Activated B cell treated with CpG ODN at 0.5 μM for 24 hours (primary cell): ENCODE measurements around the gene PPP1R16B. TPM values are rescaled to one million over a fixed set of nuclear protein-coding genes. Genes with fewer than 3 reads are reported as not detected.
A peak's percentile ranks its signal among the peaks of the same experiment; 100 is the strongest.

ENCODE experiments used
- ATAC-seq: fragments of 200-7000 bp; cut with Tn5 transposase; one replicate; pipeline ENCODE4 v1.10.0; 2021; ENCODE audit warnings: low read depth, mild to moderate bottlenecking, moderate library complexity
- CTCF ChIA-PET: fragments of 350-600 bp; sonication (Branson Sonifier 250); formaldehyde crosslinking; loops from one replicate; lab custom pipeline; 2021; ENCODE audit warnings: antibody characterized with exemption; lab: Charles Lee
- POLR2A ChIA-PET: fragments of 350-600 bp; sonication (Branson Sonifier 250); formaldehyde crosslinking; loops from one replicate; lab custom pipeline; 2021; ENCODE audit warnings: antibody characterized with exemption; lab: Charles Lee
- DNase-seq: peaks from one replicate; pipeline ENCODE4 v3.0.0; 2022
- H3K27ac Mint-ChIP-seq: one replicate; pipeline ENCODE4 v1.8.0; 2020; ENCODE audit warnings: mixed read lengths
- H3K27me3 Mint-ChIP-seq: one replicate; pipeline ENCODE4 v1.8.0; 2021; ENCODE audit warnings: mixed read lengths
- H3K36me3 Mint-ChIP-seq: one replicate; pipeline ENCODE4 v1.8.0; 2021; ENCODE audit warnings: low read depth, mixed read lengths
- H3K4me1 Mint-ChIP-seq: one replicate; pipeline ENCODE4 v1.8.0; 2021; ENCODE audit warnings: mixed read lengths
- H3K4me3 Mint-ChIP-seq: one replicate; pipeline ENCODE4 v1.8.0; 2020; ENCODE audit warnings: mild to moderate bottlenecking, mixed read lengths
- H3K9me3 Mint-ChIP-seq: one replicate; pipeline ENCODE4 v1.8.0; 2020; ENCODE audit warnings: mixed read lengths
- CTCF ChIP-seq: fragments of 200-600 bp; IDR thresholded peaks from one replicate; pipeline ENCODE4 v1.8.0; 2022; ENCODE audit warnings: antibody characterized with exemption, mild to moderate bottlenecking
- intact Hi-C: fragments of 100-400 bp; cut with micrococcal nuclease; formaldehyde crosslinking; loops from one replicate; pipeline ENCODE4 v1.15.1; 2024
- total RNA-seq: library from RNA; stranded (reverse); gene quantifications from 2 replicates; pipeline ENCODE4 v1.2.3, GENCODE V29; 2022

Gene PPP1R16B
- total RNA-seq, 1 donor from 2014 or later = 99.3 TPM

GRCh38 chr20:38864662-38865061 lies 59.2 kb downstream of the PPP1R16B start:
- Mint-ChIP-seq H3K9me3 (no peaks in the 10 kb centered on the region), H3K4me1 (peaks cover 90% of the 10 kb centered on the region), H3K4me3 (peak overlapping the region; percentile 44), H3K36me3 (peaks cover 29% of the 10 kb centered on the region), H3K27me3 (no peaks in the 10 kb centered on the region), H3K27ac (peak overlapping the region; percentile 95)
- intact Hi-C loops = no loop called here
- DNase-seq (no peak), ATAC-seq (no peak)
- TF ChIP-seq CTCF = no peak
- CTCF ChIA-PET = interaction anchor here (1.4 kb wide), 1 partner anchor 28 kb away, joined by 5 read pairs; no protein-coding TSS in a partner anchor
- POLR2A ChIA-PET = interaction anchor here (8.1 to 14.8 kb wide), 3 partner anchors 14 to 59 kb away, joined by 82 to 268 read pairs (median 111); partner anchors contain the start of gene PPP1R16B

GRCh38 chr20:38866265-38867061 lies 61.0 kb downstream of the PPP1R16B start:
- peaks cover 89% of the 10 kb centered on the region for H3K4me1 Mint-ChIP-seq
- ATAC-seq = no peak
- DNase-seq = no peak
- peaks cover 29% of the 10 kb centered on the region for H3K36me3 Mint-ChIP-seq
- H3K27ac Mint-ChIP-seq = peak overlapping the region; percentile 60
- POLR2A ChIA-PET = interaction anchor here (1.0 to 14.8 kb wide), 3 partner anchors 12 to 96 kb away, joined by 3 to 268 read pairs (median 7); partner anchors contain the start of gene DHX35
- CTCF ChIA-PET = interaction anchor here (1.4 kb wide), 1 partner anchor 26 kb away, joined by 4 read pairs; no protein-coding TSS in a partner anchor
- intact Hi-C loops = no loop called here
- H3K4me3 Mint-ChIP-seq = peak overlapping the region; percentile 20
- no peaks in the 10 kb centered on the region for H3K9me3 Mint-ChIP-seq
- TF ChIP-seq CTCF = no peak
- no peaks in the 10 kb centered on the region for H3K27me3 Mint-ChIP-seq

GRCh38 chr20:38867062-38867359 lies 61.5 kb downstream of the PPP1R16B start:
- POLR2A ChIA-PET = interaction anchor here (1.3 to 14.8 kb wide), 2 partner anchors 11 to 24 kb away, joined by 7 to 268 read pairs; no protein-coding TSS in a partner anchor
- intact Hi-C loops = no loop called here
- peak overlapping the region; percentile 20 for H3K4me3 Mint-ChIP-seq

GRCh38 chr20:38870733-38871559 lies 65.4 kb downstream of the PPP1R16B start:
- H3K36me3 Mint-ChIP-seq = peaks cover 25% of the 10 kb centered on the region
- H3K9me3 Mint-ChIP-seq = no peaks in the 10 kb centered on the region
- ATAC-seq (no peak), DNase-seq (no peak)
- CTCF ChIA-PET = interaction anchor here (0.9 to 1.3 kb wide), 5 partner anchors 9 to 64 kb away, joined by 3 to 7 read pairs (median 5); no protein-coding TSS in a partner anchor
- H3K27ac Mint-ChIP-seq = peak overlapping the region; percentile 92
- intact Hi-C loops = no loop called here
- peak overlapping the region; percentile 70 for H3K4me3 Mint-ChIP-seq
- POLR2A ChIA-PET = interaction anchor here (0.5 to 16.2 kb wide), 7 partner anchors 9 to 63 kb away, joined by 3 to 268 read pairs (median 11); partner anchors contain the start of gene PPP1R16B
- H3K27me3 Mint-ChIP-seq = no peaks in the 10 kb centered on the region
- TF ChIP-seq CTCF = no peak
- H3K4me1 Mint-ChIP-seq = peaks cover 92% of the 10 kb centered on the region

More at GRCh38 chr20:38867062-38867359, 61.5 kb downstream of the PPP1R16B start:
- no peak for DNase-seq
- TF ChIP-seq CTCF = no peak
- CTCF ChIA-PET = interaction anchor here (1.4 kb wide), 1 partner anchor 26 kb away, joined by 4 read pairs; no protein-coding TSS in a partner anchor
- Mint-ChIP-seq H3K27me3 (no peaks in the 10 kb centered on the region), H3K9me3 (no peaks in the 10 kb centered on the region), H3K4me1 (peaks cover 88% of the 10 kb centered on the region), H3K27ac (peak overlapping the region; percentile 60), H3K36me3 (peaks cover 29% of the 10 kb centered on the region)
- no peak for ATAC-seq
